Measurements from ENCODE around the gene LRRC75A.
"Not testable (repeated sequence)": the region's sequence is repeated elsewhere in the genome, so short reads cannot be mapped to it uniquely, and the experiment has no call there.

Gene LRRC75A

GRCh38 chr17:16470265-16470664 is 21.7 kb downstream of the LRRC75A start:
- no peak for DNase-seq

GRCh38 chr17:16468428-16468992 is 23.5 kb downstream of the LRRC75A start:
- DNase-seq: no peak

GRCh38 chr17:16467886-16468285 is 24.1 kb downstream of the LRRC75A start:
- DNase-seq: no peak

- no peak for DNase-seq
Measured at GRCh38 chr17:16467044-16467443, 24.9 kb downstream of the LRRC75A start.

GRCh38 chr17:16466407-16466806 is 25.6 kb downstream of the LRRC75A start:
- DNase-seq: no peak

GRCh38 chr17:16465861-16466338 is 26.1 kb downstream of the LRRC75A start:
- no peak for DNase-seq

GRCh38 chr17:16465052-16465312 is 27.0 kb downstream of the LRRC75A start:
- DNase-seq: no peak

GRCh38 chr17:16464303-16465051 is 27.5 kb downstream of the LRRC75A start:
- no peak for DNase-seq

GRCh38 chr17:16463358-16464302 is 28.4 kb downstream of the LRRC75A start:
- DNase-seq: no peak

- no peak for DNase-seq
Measured at GRCh38 chr17:16462070-16462864, 29.7 kb downstream of the LRRC75A start.

- DNase-seq: no peak
Measured at GRCh38 chr17:16461606-16461866, 30.5 kb downstream of the LRRC75A start.

GRCh38 chr17:16460796-16461605 is 31.0 kb downstream of the LRRC75A start:
- no peak for DNase-seq

GRCh38 chr17:16459855-16460550 is 32.0 kb downstream of the LRRC75A start:
- no peak for DNase-seq

GRCh38 chr17:16459271-16459670 is 32.7 kb downstream of the LRRC75A start:
- no peak for DNase-seq

- no peak for DNase-seq
Measured at GRCh38 chr17:16456742-16457316, 35.2 kb downstream of the LRRC75A start.

- DNase-seq: no peak
Measured at GRCh38 chr17:16455997-16456741, 35.8 kb downstream of the LRRC75A start.

GRCh38 chr17:16453493-16453851 is 38.5 kb downstream of the LRRC75A start:
- no peak for DNase-seq

- not testable (repeated sequence) for DNase-seq
Measured at GRCh38 chr17:16452268-16452667, 39.7 kb downstream of the LRRC75A start.

GRCh38 chr17:16450028-16450427 is 42.0 kb downstream of the LRRC75A start:
- no peak for DNase-seq

- no peak for DNase-seq
Measured at GRCh38 chr17:16449121-16449570, 42.8 kb downstream of the LRRC75A start.

All from stimulated activated CD4-positive, alpha-beta T cell treated with anti-CD3 and anti-CD28 coated beads, Interleukin-12 subunit alpha, Interleukin-12 subunit beta, amount 100 ng/mL, for 4 hours (primary cell).